ENCODE data around the gene GMPR2.
A peak's percentile ranks its signal among the peaks of the same experiment; 100 is the strongest.

GMPR2 gene

GRCh38 chr14:24268225-24268624, 35.5 kb downstream of the GMPR2 start:
- no peak for DNase-seq (ENCODE audit: low spot score)

DNA sequence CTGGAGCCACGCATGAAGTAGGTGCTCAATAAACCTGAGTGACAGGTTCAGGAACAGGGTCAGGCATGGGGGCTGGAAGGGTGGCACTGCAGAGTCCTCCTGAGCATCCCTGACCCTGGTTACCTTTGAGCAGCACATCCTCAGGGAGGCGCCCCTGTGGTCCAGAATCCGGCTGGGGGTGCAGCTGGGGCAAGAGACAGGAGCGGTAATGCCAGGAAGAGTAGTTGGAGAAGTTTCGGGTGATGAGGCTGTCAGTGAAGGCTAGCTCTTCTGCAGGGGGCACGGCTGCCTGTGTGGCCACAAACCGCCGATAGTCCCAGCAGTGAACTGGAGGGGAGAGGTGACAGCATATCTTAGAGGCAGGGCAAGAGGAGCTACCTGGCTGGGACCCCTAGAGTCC, 36.6 kb downstream of the GMPR2 start:
- no peak for DNase-seq (ENCODE audit: low spot score)

DNA sequence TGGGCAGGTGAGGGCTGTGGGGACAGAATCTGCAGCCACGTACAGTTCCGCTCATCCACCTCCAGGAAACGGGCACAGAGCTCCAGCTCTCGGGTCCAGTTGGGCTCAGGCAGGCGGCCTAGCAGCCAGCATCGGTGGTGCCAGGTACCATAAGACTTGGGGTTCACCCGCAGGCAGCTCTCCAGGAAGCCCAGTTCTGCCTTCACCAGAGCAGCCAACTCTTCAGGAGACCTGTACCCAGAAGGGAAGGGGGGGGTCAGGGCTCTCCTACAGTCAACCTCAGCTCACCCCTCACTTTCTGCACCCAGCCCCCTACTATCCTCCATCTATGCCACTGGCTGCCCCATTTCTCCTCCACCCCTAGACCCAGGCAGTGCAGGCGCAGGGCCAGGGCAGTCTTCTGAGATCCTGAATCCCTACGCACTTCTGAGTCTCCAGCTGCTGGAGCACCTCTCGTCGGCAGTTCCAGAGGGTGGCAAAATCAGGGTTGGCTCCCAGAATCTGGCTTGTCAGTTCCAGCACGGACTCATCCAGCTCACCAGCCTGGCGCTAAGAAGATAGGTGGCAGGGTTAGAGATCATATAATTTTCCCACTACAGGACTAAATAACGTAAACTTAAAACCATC, 37.3 kb downstream of the GMPR2 start:
- DNase-seq (ENCODE audit: low spot score): no peak

DNA sequence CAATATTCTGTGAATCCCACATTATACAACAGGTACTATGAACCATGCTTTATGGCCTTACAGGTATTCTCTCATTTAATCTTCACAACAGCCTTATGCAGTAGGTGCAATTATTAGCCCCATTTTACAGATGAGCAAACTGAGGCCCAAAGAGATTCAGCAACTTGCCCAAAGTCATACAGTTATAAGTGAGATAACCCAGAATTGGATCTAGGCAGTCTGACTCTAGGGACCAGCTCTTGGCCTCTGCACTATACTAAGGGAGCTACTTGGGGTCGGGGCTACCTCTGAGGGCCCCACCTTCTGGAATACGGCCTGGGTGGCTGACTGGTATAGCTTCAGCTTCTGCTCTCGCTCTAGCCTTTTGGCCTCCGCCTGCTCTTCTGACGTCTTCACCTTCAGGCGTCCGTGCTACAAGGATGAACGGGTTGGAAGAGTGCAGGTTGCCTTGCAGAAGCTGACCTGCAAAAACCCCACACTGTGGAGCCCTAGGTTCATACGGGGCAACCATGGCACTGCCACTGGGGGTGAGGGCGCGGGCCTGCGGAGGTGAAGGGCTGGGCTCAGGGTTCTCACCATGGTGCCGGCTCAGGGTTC, 37.9 kb downstream of the GMPR2 start:
- DNase-seq (ENCODE audit: low spot score): peak; percentile 5

DNA sequence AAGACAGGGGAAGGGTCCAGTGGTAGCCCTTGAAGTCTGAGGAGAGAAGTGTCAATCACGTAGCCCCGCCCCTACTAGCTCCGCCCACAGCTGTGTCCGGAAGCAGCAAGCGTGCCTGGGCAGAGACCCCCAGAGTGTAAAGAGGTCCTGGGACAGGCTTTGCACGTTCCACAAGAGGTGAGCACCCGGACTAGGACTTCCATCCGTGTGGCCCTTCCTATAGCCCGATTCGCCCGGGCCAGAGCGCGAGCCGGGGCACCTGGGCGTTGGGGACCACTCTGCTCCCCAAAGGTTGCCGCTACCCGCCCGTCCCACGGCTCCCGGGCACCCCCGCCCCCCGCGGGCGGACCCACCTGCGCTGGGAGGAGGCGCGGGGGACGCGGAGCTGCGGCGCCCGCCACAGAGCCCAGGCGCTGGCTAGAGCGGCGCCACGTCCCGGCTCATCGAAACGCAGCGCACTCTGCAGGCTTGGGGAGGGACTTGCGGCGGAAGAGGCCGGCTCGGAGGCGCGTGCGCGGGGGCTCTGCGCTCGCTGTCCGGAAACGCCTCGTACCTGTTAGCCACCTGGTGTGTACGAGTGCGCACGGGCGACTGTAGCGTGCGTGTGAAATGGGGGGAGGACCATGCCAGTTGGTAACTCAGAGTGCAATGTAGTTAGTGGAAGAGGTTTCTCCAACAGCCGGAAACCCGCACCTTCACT, 38.6 kb downstream of the GMPR2 start, which contains the start of gene RABGGTA:
RABGGTA (minus strand) TSS at position 464 of the 700 bp plus-strand sequence. CDS start 482 bp downstream, outside the sequence.
- DNase-seq (ENCODE audit: low spot score): peak; percentile 88

DNA sequence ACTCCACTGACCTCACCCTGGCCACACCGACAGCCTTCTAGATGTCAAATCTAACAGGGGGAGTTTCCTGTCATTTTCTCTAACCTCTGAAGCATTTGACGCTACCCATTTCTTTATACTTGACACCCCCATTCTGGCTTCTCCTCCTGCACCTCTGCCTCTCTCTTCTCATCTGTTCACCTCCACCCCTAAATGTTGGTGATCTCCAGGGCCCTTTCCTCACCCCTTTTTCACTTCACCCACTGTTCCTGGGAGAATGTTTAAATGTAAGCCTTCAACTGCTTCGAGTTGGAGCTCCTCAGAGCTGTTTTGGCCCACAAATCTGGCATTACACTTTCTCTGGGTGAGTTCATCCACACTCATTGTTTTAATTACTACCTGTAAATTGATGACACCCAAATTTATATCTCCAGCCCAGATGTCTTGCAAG, 39.1 kb downstream of the GMPR2 start:
- DNase-seq (ENCODE audit: low spot score): no peak

DNA sequence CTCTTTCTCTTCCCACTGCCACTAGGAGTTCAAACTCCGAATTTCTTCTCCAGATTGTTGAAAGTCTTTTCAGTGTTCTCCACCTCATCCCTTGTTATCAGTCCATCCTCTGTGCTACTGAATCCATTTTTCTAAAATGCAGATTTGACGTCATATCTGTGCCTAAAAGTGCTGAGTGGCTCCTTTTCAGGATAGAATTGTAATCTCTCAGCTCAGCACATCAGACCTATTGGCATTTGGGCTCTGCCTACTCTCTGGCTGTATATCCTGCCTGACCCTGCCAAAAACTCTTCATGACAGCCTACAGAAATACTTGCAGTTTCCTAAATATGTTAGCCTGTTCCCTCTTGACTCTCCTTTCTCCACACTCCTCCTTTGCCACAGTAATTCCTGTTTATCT, 39.7 kb downstream of the GMPR2 start:
- DNase-seq (ENCODE audit: low spot score): no peak

DNA sequence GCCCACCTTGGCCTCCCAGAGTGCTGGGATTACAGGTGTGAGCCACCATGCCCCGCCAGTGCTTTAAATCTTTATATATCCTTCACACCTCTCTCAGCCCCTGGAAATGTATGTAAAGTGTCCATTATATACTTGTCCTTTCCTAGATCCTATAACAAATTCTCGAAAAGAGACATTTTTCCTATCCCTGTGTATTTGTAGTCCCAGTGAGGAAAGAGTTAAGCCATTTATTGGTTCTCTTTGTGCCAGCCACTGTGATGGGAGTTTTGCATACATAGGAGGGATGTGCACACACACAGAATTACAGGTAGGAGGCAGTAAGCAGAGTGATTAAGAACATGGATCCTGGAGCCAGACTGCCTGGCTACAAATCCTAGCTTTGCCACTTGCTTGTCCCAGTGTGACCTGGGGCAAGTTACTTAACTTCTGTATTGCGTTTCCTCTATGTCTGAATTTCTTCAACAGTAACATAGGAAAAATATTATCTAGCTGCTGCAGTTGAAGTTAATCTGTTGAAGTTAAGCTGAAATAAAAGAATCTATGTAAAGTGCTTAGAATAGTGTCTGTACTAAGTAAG, 40.8 kb downstream of the GMPR2 start:
- no peak for DNase-seq (ENCODE audit: low spot score)

GRCh38 chr14:24274101-24274543, 41.4 kb downstream of the GMPR2 start:
- no peak for DNase-seq (ENCODE audit: low spot score)

GRCh38 chr14:24277071-24277470, 44.3 kb downstream of the GMPR2 start:
- DNase-seq (ENCODE audit: low spot score): no peak

GRCh38 chr14:24277606-24278321, 45.0 kb downstream of the GMPR2 start:
- no peak for DNase-seq (ENCODE audit: low spot score)

- DNase-seq (ENCODE audit: low spot score): no peak
Observed at GRCh38 chr14:24278424-24278823, 45.7 kb downstream of the GMPR2 start.

DNA sequence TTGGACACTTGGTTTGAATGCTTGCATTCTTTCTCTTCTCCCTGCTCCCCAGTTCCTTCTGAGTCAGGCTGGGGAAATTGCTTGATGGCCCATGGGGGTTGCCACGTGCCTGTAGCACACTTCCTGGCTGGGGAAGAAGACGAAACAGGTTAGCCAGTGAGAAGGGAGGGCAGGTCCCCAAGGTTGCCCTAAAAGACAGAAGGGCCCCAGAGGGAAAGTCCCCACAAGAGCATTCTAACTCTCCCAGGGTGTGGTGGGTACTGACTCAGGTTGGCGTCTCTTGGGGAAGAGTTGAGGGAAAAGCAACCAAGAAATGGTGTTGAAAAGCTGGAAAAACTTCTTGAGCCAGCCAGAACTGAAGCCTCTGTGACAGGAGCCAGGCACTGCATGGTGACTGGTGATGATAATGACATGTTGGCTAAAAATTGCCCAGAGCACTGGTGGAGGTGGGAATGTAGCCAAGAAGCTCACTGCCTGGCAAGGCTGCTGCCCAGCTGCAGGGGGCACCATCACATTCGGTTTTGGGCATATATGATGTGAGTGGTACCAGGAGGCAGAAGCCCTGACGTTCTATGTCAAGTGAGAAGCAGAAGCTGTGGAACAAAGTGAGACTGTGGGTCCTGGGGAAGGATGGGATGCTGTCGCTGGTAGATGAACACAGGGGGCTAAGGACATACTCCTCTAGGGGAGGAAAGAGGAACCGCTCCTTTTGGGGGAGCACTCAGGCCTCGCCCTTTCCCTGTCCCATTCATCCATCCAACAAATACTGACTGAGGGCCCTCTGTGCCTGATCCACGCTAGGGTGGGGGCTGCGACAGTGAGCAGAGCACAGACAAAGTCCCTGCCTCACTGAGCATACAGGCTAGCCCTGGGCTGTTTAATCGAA, 46.8 kb downstream of the GMPR2 start:
- DNase-seq (ENCODE audit: low spot score): no peak

- no peak for DNase-seq (ENCODE audit: low spot score)
Observed at GRCh38 chr14:24280797-24281460, 48.2 kb downstream of the GMPR2 start.

DNA sequence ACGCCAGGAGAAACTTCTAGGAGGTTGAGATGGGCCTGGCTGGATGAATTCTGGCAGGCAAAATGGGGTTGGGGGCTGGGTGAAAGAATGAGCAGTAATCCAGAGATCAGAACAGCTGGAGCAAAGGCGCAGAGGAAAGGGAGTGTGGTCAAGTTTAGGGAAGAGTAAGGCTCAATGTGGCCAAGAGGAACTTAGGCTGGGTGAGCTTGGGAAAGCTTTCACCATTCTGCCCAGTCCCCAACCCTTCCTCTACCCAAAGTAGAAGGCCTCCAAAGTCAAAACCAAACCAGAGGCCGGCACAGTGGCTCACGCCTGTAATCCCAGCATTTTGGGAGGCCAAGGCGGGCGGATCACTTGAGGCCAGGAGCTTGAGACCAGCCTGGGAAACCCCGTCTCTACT, 48.9 kb downstream of the GMPR2 start:
- DNase-seq (ENCODE audit: low spot score): no peak

GRCh38 chr14:24282736-24283135, 50.0 kb downstream of the GMPR2 start:
- DNase-seq (ENCODE audit: low spot score): no peak

DNA sequence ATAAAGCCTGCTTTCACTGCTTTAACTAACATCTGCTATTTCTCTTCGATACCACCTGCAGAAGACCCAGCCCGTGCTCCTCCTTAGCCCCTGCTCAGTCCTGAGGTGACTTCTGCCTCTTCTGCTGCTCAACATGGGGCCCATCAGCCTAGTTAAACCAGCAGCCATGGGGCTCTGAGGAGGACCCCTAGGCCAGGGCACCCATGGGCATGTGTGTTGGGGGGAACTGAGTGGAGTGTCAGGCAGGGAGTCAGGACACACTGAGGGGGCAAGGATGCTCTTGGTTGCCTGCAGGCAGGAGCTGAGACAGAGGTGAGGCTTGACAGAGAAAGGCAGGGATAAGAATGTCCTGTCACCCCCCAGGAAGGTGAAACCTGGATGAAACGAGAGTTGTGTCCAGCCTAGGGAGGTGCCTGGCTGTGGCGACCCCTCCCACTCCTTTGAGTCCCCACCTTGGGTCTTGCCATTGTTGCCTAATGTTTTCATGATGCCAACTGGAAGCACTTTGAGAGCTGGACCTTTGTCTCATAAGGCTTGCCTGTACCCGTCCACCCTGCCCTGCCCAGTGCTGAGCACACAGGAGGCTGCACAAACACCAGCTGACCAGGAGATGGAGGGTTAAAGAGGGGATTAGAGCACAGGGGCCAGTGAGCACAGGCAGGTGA, 51.2 kb downstream of the GMPR2 start:
- DNase-seq (ENCODE audit: low spot score): no peak

DNA sequence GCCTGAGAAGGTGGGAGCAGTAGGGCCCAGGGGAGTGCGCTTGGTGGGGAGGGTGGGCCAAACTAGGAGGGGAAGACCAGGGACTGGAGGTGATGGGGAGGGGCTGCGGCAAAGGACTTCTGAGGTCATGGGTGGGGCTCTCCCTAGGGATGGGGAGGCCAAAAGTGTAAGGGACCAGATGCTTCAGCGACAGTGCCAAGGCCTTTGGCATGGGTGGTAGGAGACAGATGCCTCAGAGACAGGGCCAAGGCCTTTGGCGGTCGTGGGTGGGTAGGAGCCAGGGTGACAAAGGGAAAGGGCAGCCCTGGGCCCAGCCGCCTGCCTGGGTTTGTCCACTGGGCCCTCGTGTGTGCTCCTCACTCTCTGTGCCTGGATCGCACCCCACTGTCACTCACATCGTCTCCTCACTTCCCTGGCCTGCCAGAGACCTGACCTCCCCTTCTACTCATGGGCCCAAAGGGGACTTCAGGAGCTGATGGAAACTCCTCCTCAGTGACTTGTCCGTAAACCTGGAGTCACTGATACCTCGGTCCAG, 51.8 kb downstream of the GMPR2 start:
- DNase-seq (ENCODE audit: low spot score): no peak

DNA sequence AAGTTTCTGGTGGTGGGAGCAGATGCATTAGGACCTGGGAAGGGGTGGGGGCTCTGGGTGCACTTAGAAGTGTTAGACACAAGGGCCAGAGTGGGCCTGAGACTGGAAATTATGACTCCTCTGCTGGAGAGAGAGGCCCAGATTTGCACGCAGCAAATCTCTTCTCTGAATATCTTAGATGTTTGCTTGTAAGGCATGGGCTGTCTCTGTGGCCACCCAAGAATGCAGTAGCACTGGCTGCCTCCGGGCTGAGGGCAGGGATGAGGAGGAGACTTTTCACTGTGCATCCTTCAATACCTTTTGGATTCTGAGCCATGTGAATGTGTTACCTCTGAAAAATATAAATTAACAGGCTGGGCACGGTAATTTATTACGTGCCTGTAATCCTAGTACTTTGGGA, 52.6 kb downstream of the GMPR2 start:
- DNase-seq (ENCODE audit: low spot score): no peak

GRCh38 chr14:24286996-24287395, 54.3 kb downstream of the GMPR2 start:
- DNase-seq (ENCODE audit: low spot score): no peak

Data from cerebellar cortex (tissue), 1 donor.